HepG2 (cell line): ENCODE data around the gene KCNQ2. TPM values are rescaled to one million over a fixed set of nuclear protein-coding genes. Genes with fewer than 3 reads are reported as not detected.
A peak's percentile ranks its signal among the peaks of the same experiment; 100 is the strongest.

Experiments used
- EP300 ChIP-seq, 3 experiments: sonication (generic) in 1 of 3; formaldehyde crosslinking in 1 of 3; IDR thresholded peaks; 2 replicates each; pipeline versions ENCODE4 v1.5.1 to v1.6.1; 2011 to 2020; ENCODE audit warnings: low read depth in 2 of 3, low read length in 2 of 3, borderline replicate concordance in 1 of 3, improper control_type of control experiment in 1 of 3, mild to moderate bottlenecking in 1 of 3, missing genetic modification reagents in 1 of 3, moderate library complexity in 1 of 3
- FOSL1 ChIP-seq: sonication (generic); formaldehyde crosslinking; IDR thresholded peaks from 2 replicates; pipeline ENCODE4 v1.9.0; 2021; ENCODE audit warnings: missing genetic modification reagents, borderline replicate concordance
- GZF1 ChIP-seq: sonication (generic); formaldehyde crosslinking; IDR thresholded peaks from 2 replicates; pipeline ENCODE4 v1.5.1; 2020; ENCODE audit warnings: mild to moderate bottlenecking, missing genetic modification reagents
- HIVEP1 ChIP-seq: sonication (generic); formaldehyde crosslinking; IDR thresholded peaks from 2 replicates; pipeline ENCODE4 v1.4.0; 2020; ENCODE audit warnings: mild to moderate bottlenecking, missing genetic modification reagents
- HMGA1 ChIP-seq: sonication (generic); formaldehyde crosslinking; conservative IDR thresholded peaks from 2 replicates; pipeline ENCODE4 v1.4.0; 2020; ENCODE audit warnings: missing genetic modification reagents
- POLR2AphosphoS2 ChIP-seq: IDR thresholded peaks from 2 replicates; pipeline ENCODE4 v1.6.1; 2011; ENCODE audit warnings: low read depth, low read length, improper control_type of control experiment
- RAD21 ChIP-seq: fragments of 450-650 bp; formaldehyde crosslinking; IDR thresholded peaks from 2 replicates; pipeline ENCODE4 v1.5.0; 2020; ENCODE audit warnings: mild to moderate bottlenecking
- REPIN1 ChIP-seq: sonication (generic); formaldehyde crosslinking; IDR thresholded peaks from 2 replicates; pipeline ENCODE4 v1.8.0; 2022; ENCODE audit warnings: missing genetic modification reagents, low read depth, mild to moderate bottlenecking, borderline replicate concordance
- SYNCRIP ChIP-seq: fragments of 200-400 bp; formaldehyde crosslinking; IDR thresholded peaks from 2 replicates; pipeline ENCODE4 v1.6.1; 2018; ENCODE audit warnings: mild to moderate bottlenecking, low read depth, low read length; ENCODE audit not compliant: insufficient read depth
- THAP11 ChIP-seq: IDR thresholded peaks from 2 replicates; pipeline ENCODE4 v1.6.1; 2016; ENCODE audit warnings: missing biosample characterization, missing genetic modification reagents
- ZNF292 ChIP-seq: sonication (generic); formaldehyde crosslinking; IDR thresholded peaks from 2 replicates; pipeline ENCODE4 v1.8.1; 2022; ENCODE audit warnings: mild to moderate bottlenecking, low read depth, missing genetic modification reagents, borderline replicate concordance
- ZNF619 ChIP-seq: sonication (generic); formaldehyde crosslinking; IDR thresholded peaks from 2 replicates; pipeline ENCODE4 v1.4.0; 2020; ENCODE audit warnings: mild to moderate bottlenecking, missing genetic modification reagents
- ZNF777 ChIP-seq: sonication (generic); formaldehyde crosslinking; IDR thresholded peaks from 2 replicates; pipeline ENCODE4 v1.4.0; 2020; ENCODE audit warnings: missing genetic modification reagents
- ZNF780A ChIP-seq: sonication (generic); formaldehyde crosslinking; IDR thresholded peaks from 2 replicates; pipeline ENCODE4 v1.8.0; 2022; ENCODE audit warnings: mild to moderate bottlenecking, missing genetic modification reagents, moderate library complexity
- polyA plus RNA-seq, 8 experiments: library from polyadenylated mRNA; depleted of rRNA in 3 of 8; stranded (reverse) in 7 of 8; unstranded in 1 of 8; fragments of >200 nt; fragmentation: Illumina TruSeq in 4 of 8; extraction: Trizol in 4 of 8; gene quantifications; 2 replicates each; pipeline versions ENCODE4 v1.2.1 to v1.2.3, GENCODE V29; 2011 to 2016; ENCODE audit warnings: low read depth in 4 of 8, missing spikeins in 1 of 8, mixed read lengths in 1 of 8; ENCODE audit not compliant: insufficient read depth in 1 of 8
- total RNA-seq, 5 experiments: library from RNA; depleted of rRNA; stranded (reverse); fragments of >200 nt; fragmentation: Illumina TruSeq; extraction: Trizol; gene quantifications; 2 replicates each; pipeline ENCODE4 v1.2.3, GENCODE V29; 2016; ENCODE audit warnings: low read depth in 1 of 5
- TF ChIP-seq, protein P1 (sequence below): sonication (generic); formaldehyde crosslinking; IDR thresholded peaks from 2 replicates; pipeline ENCODE4 v1.8.1; 2023; ENCODE audit warnings: mild to moderate bottlenecking, moderate library complexity, missing genetic modification reagents
- TF ChIP-seq, protein P2 (sequence below): sonication (generic); formaldehyde crosslinking; IDR thresholded peaks from 2 replicates; pipeline ENCODE4 v1.4.0; 2020; ENCODE audit warnings: missing genetic modification reagents, borderline replicate concordance
- TF ChIP-seq, protein P3 (sequence below): sonication (generic); formaldehyde crosslinking; IDR thresholded peaks from 2 replicates; pipeline ENCODE4 v1.8.1; 2023; ENCODE audit warnings: mild to moderate bottlenecking, missing genetic modification reagents
- TF ChIP-seq, protein P4 (sequence below): sonication (generic); formaldehyde crosslinking; IDR thresholded peaks from 2 replicates; pipeline ENCODE4 v1.4.0; 2020; ENCODE audit warnings: missing genetic modification reagents
- TF ChIP-seq, protein P5 (sequence below): sonication (generic); formaldehyde crosslinking; IDR thresholded peaks from 2 replicates; pipeline ENCODE4 v1.5.1; 2020; ENCODE audit warnings: missing genetic modification reagents, mild to moderate bottlenecking, borderline replicate concordance

KCNQ2 gene
- total and polyA plus RNA-seq, 2 of the 13 experiments (the other 11 are each of a cell fraction or from before 2014, with no cell fraction given), result not detected

DNA sequence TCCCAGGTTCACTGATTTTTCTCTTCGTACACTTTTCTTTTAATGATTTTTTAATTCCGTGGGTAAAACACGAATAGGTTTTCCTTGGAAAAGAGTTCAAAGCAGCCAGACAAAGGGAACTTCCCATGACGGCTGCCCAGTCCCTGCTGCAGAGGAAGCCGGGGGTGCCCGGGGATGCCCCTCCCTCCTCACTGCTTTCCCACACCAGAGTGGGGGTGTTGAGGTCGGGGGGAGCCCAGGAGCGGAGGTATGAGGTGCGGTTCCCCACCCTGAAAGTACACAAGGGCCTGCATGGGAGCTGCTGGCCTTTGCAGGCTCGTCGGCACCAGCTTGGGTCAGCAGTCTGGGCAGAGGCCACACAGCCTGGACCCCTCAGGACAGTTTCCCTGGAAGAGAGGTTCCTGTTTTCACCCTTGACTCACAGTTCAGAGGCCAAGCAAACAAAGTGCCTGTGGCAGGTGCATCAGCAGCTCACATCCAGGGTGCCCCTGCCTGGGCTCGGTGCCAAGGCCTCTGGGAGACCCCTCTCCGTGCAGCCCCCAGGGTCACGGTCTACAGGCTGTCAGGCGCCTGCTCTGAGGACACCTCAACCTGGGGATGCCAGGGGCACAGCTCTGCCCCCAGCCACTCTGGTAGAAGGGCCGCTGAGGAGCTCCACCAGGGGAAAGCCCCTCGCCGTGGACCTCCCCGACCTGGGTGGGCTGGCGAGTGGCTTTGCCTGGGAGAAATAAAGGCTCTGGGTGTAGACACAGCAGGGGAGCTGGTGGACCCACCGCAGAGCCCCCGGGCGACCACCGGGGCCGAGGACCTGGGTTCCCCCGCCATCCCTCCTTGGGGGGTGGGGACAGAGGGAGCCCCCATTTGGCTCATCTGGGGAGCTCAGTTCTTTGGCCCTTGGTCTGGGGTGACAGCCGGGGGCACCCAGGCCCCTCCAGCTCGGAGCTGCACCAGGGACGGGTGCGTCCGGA, 95.9 kb downstream of the KCNQ2 start (continued):
- TF ChIP-seq, protein P1, sequence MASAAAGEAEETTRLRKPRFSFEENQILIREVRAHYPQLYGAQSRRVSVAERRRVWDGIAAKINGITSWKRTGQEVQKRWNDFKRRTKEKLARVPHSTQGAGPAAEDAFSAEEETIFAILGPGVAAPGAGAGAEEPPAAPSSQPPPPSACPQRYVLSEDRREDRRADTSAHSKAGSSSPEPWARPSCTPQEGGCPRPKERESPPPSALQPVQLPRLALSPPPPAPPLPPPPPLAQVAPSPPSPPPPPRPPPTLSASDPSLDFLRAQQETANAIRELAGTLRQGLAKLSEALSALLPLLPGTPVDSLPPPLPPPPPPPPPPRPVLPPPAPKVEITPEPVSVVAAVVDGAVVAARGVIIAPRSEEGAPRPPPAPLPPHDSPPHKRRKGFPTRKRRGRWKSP (CRISPR knock-in tag), result no peak
- TF ChIP-seq RAD21 (CRISPR knock-in tag), result no peak
- no peak for TF ChIP-seq EP300 (IDR thresholded peaks at IDR 0.05; ENCODE audit: low read depth in 2 of 2, low read length in 2 of 2)
- TF ChIP-seq EP300 (CRISPR knock-in tag; IDR thresholded peaks at IDR 0.05; ENCODE audit: borderline replicate concordance), result no peak
- TF ChIP-seq THAP11 (CRISPR knock-in tag), result no peak
- TF ChIP-seq, protein P2, sequence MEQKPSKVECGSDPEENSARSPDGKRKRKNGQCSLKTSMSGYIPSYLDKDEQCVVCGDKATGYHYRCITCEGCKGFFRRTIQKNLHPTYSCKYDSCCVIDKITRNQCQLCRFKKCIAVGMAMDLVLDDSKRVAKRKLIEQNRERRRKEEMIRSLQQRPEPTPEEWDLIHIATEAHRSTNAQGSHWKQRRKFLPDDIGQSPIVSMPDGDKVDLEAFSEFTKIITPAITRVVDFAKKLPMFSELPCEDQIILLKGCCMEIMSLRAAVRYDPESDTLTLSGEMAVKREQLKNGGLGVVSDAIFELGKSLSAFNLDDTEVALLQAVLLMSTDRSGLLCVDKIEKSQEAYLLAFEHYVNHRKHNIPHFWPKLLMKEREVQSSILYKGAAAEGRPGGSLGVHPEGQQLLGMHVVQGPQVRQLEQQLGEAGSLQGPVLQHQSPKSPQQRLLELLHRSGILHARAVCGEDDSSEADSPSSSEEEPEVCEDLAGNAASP (CRISPR knock-in tag), result no peak
- no peak for TF ChIP-seq POLR2AphosphoS2
- TF ChIP-seq, protein P3, sequence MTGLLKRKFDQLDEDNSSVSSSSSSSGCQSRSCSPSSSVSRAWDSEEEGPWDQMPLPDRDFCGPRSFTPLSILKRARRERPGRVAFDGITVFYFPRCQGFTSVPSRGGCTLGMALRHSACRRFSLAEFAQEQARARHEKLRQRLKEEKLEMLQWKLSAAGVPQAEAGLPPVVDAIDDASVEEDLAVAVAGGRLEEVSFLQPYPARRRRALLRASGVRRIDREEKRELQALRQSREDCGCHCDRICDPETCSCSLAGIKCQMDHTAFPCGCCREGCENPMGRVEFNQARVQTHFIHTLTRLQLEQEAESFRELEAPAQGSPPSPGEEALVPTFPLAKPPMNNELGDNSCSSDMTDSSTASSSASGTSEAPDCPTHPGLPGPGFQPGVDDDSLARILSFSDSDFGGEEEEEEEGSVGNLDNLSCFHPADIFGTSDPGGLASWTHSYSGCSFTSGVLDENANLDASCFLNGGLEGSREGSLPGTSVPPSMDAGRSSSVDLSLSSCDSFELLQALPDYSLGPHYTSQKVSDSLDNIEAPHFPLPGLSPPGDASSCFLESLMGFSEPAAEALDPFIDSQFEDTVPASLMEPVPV (CRISPR knock-in tag), result 0 out of 2 replicates have a peak, but pooled peaks have one; percentile 52
- TF ChIP-seq REPIN1 (CRISPR knock-in tag), result no peak
- no peak for TF ChIP-seq ZNF619 (CRISPR knock-in tag)
- TF ChIP-seq GZF1 (CRISPR knock-in tag), result no peak
- TF ChIP-seq, protein P4, sequence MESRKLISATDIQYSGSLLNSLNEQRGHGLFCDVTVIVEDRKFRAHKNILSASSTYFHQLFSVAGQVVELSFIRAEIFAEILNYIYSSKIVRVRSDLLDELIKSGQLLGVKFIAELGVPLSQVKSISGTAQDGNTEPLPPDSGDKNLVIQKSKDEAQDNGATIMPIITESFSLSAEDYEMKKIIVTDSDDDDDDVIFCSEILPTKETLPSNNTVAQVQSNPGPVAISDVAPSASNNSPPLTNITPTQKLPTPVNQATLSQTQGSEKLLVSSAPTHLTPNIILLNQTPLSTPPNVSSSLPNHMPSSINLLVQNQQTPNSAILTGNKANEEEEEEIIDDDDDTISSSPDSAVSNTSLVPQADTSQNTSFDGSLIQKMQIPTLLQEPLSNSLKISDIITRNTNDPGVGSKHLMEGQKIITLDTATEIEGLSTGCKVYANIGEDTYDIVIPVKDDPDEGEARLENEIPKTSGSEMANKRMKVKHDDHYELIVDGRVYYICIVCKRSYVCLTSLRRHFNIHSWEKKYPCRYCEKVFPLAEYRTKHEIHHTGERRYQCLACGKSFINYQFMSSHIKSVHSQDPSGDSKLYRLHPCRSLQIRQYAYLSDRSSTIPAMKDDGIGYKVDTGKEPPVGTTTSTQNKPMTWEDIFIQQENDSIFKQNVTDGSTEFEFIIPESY (CRISPR knock-in tag), result no peak
- TF ChIP-seq ZNF777, result no peak
- no peak for TF ChIP-seq FOSL1 (CRISPR knock-in tag)
- TF ChIP-seq SYNCRIP, result no peak
- no peak for TF ChIP-seq ZNF780A (CRISPR knock-in tag)
- TF ChIP-seq, protein P5, sequence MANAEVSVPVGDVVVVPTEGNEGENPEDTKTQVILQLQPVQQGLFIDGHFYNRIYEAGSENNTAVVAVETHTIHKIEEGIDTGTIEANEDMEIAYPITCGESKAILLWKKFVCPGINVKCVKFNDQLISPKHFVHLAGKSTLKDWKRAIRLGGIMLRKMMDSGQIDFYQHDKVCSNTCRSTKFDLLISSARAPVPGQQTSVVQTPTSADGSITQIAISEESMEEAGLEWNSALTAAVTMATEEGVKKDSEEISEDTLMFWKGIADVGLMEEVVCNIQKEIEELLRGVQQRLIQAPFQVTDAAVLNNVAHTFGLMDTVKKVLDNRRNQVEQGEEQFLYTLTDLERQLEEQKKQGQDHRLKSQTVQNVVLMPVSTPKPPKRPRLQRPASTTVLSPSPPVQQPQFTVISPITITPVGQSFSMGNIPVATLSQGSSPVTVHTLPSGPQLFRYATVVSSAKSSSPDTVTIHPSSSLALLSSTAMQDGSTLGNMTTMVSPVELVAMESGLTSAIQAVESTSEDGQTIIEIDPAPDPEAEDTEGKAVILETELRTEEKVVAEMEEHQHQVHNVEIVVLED, result no peak
- no peak for TF ChIP-seq HMGA1
- TF ChIP-seq ZNF292 (CRISPR knock-in tag), result 0 out of 2 replicates have a peak, but pooled peaks have one; percentile 24
- TF ChIP-seq HIVEP1 (CRISPR knock-in tag), result peak; percentile 82
